HEK293 (cell line): Measurements from ENCODE around the gene TYW1B.
"Not testable (repeated sequence)": the region's sequence is repeated elsewhere in the genome, so short reads cannot be mapped to it uniquely, and the experiment has no call there.

ENCODE experiments used
- CTCF ChIA-PET: fragments of 350-600 bp; formaldehyde crosslinking; extraction: SDS; loops from one replicate; lab custom pipeline; 2021; ENCODE audit warnings: antibody characterized with exemption; lab: Yijun Ruan, JAX
- POLR2A ChIA-PET: fragments of 300-600 bp; formaldehyde crosslinking; extraction: SDS; loops from one replicate; lab custom pipeline; 2020; ENCODE audit warnings: antibody characterized with exemption, inconsistent platforms; lab: Yijun Ruan, JAX
- H3K27ac ChIP-seq: fragments of 200-500 bp; sonication (Bioruptor generic); 2 replicates; pipeline ENCODE4 v1.5.1; 2014; ENCODE audit warnings: low read depth, low read length, control low read depth, inconsistent platforms; ENCODE audit errors: extremely low read depth
- H3K36me3 ChIP-seq, 2 experiments: fragments of 200-500 bp in 1 of 2; sonication (Bioruptor generic) in 1 of 2; 1 replicate in 1 of 2; 2 replicates in 1 of 2; pipeline ENCODE4 v1.5.1; 2014 to 2017; ENCODE audit warnings: inconsistent platforms in 2 of 2, low read length in 2 of 2; ENCODE audit not compliant: control insufficient read depth in 2 of 2, insufficient read depth in 1 of 2
- H3K4me1 ChIP-seq: fragments of 200-500 bp; sonication (Bioruptor generic); 2 replicates; pipeline ENCODE4 v1.5.1; 2014; ENCODE audit warnings: mild to moderate bottlenecking, low read length, inconsistent platforms; ENCODE audit not compliant: control insufficient read depth, insufficient read depth
- H3K4me3 ChIP-seq: 2 replicates; pipeline ENCODE4 v1.5.1; 2011; ENCODE audit warnings: low read depth, mild to moderate bottlenecking, control low read depth, low read length, moderate library complexity
- H3K9me3 ChIP-seq: fragments of 200-500 bp; sonication (Bioruptor generic); 2 replicates; pipeline ENCODE4 v1.5.1; 2014; ENCODE audit warnings: low read depth, low read length, inconsistent platforms; ENCODE audit not compliant: control insufficient read depth, insufficient read depth
- PATZ1 ChIP-seq: fragments of 450-650 bp; formaldehyde crosslinking; IDR thresholded peaks from 2 replicates; pipeline ENCODE4 v1.5.1; 2016; ENCODE audit warnings: missing biosample characterization, missing genetic modification characterization
- REST ChIP-seq: fragments of 450-650 bp; formaldehyde crosslinking; IDR thresholded peaks from 2 replicates; pipeline ENCODE4 v1.5.1; 2016; ENCODE audit warnings: missing biosample characterization, missing genetic modification characterization
- ZBTB21 ChIP-seq: fragments of 450-650 bp; formaldehyde crosslinking; IDR thresholded peaks from 2 replicates; pipeline ENCODE4 v1.5.1; 2017; ENCODE audit warnings: missing biosample characterization, missing genetic modification characterization
- ZEB2 ChIP-seq: fragments of 450-650 bp; formaldehyde crosslinking; IDR thresholded peaks from 2 replicates; pipeline ENCODE4 v1.5.1; 2016; ENCODE audit warnings: missing biosample characterization, missing genetic modification characterization
- ZNF19 ChIP-seq: fragments of 450-650 bp; formaldehyde crosslinking; IDR thresholded peaks from 2 replicates; pipeline ENCODE4; 2016; ENCODE audit warnings: missing biosample characterization, missing genetic modification characterization, low read depth
- ZNF223 ChIP-seq: fragments of 450-650 bp; formaldehyde crosslinking; IDR thresholded peaks from 2 replicates; pipeline ENCODE4 v1.5.1; 2016; ENCODE audit warnings: missing biosample characterization, missing genetic modification characterization
- ZNF513 ChIP-seq: fragments of 450-650 bp; IDR thresholded peaks from 2 replicates; pipeline ENCODE4 v1.5.1; 2018; ENCODE audit warnings: missing biosample characterization, missing genetic modification characterization
- ZNF529 ChIP-seq: fragments of 450-650 bp; formaldehyde crosslinking; IDR thresholded peaks from 2 replicates; pipeline ENCODE4 v1.5.1; 2017; ENCODE audit warnings: missing genetic modification characterization, missing biosample characterization; ENCODE audit not compliant: insufficient replicate concordance
- ZNF555 ChIP-seq: fragments of 450-650 bp; formaldehyde crosslinking; conservative IDR thresholded peaks from 2 replicates; pipeline ENCODE4 v1.5.1; 2017; ENCODE audit warnings: missing biosample characterization, mild to moderate bottlenecking, missing genetic modification characterization, inconsistent platforms
- ZNF585B ChIP-seq: fragments of 450-650 bp; formaldehyde crosslinking; IDR thresholded peaks from 2 replicates; pipeline ENCODE4 v1.5.1; 2016; ENCODE audit warnings: missing biosample characterization, missing genetic modification characterization
- ZNF610 ChIP-seq: fragments of 450-650 bp; formaldehyde crosslinking; IDR thresholded peaks from 2 replicates; pipeline ENCODE4 v1.5.1; 2016; ENCODE audit warnings: missing biosample characterization, missing genetic modification characterization, borderline replicate concordance
- ZNF621 ChIP-seq: fragments of 450-650 bp; formaldehyde crosslinking; IDR thresholded peaks from 2 replicates; pipeline ENCODE4 v1.5.1; 2017; ENCODE audit warnings: missing biosample characterization, missing genetic modification characterization
- ZNF654 ChIP-seq: fragments of 450-650 bp; formaldehyde crosslinking; IDR thresholded peaks from 2 replicates; pipeline ENCODE4 v1.5.1; 2016; ENCODE audit warnings: low read depth, missing biosample characterization, missing genetic modification characterization
- ZSCAN23 ChIP-seq: fragments of 450-650 bp; formaldehyde crosslinking; IDR thresholded peaks from 2 replicates; pipeline ENCODE4 v1.5.1; 2016; ENCODE audit warnings: missing biosample characterization, missing genetic modification characterization
- TF ChIP-seq, protein P1 (sequence below): fragments of 450-650 bp; formaldehyde crosslinking; IDR thresholded peaks from 2 replicates; pipeline ENCODE4 v1.5.1; 2017; ENCODE audit warnings: missing biosample characterization, missing genetic modification characterization
- TF ChIP-seq, protein P2 (sequence below): fragments of 450-650 bp; formaldehyde crosslinking; IDR thresholded peaks from 2 replicates; pipeline ENCODE4 v1.5.1; 2016; ENCODE audit warnings: missing biosample characterization, missing genetic modification characterization

The TYW1B gene

GRCh38 chr7:72751978-72752377 is 76.0 kb downstream of the TYW1B start:
- POLR2A ChIA-PET = no interaction called here
- no peaks in the 10 kb centered on the region for H3K4me1 ChIP-seq
- TF ChIP-seq REST (tag by site-specific recombination) (no peak), ZNF555 (tag by site-specific recombination) (no peak), ZNF610 (tag by site-specific recombination) (no peak), ZNF654 (peak; percentile 12; the same call in 1 of the 2 replicates), ZSCAN23 (tag by site-specific recombination) (no peak)
- TF ChIP-seq, protein P1, sequence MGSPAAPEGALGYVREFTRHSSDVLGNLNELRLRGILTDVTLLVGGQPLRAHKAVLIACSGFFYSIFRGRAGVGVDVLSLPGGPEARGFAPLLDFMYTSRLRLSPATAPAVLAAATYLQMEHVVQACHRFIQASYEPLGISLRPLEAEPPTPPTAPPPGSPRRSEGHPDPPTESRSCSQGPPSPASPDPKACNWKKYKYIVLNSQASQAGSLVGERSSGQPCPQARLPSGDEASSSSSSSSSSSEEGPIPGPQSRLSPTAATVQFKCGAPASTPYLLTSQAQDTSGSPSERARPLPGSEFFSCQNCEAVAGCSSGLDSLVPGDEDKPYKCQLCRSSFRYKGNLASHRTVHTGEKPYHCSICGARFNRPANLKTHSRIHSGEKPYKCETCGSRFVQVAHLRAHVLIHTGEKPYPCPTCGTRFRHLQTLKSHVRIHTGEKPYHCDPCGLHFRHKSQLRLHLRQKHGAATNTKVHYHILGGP (tag by site-specific recombination) = no peak
- CTCF ChIA-PET = no interaction called here
- H3K27ac ChIP-seq = no peak overlapping the region
- H3K9me3 ChIP-seq = no peaks in the 10 kb centered on the region
- no peaks in the 10 kb centered on the region; a peak in 1 of 3 replicates for H3K36me3 ChIP-seq
- no peak overlapping the region for H3K4me3 ChIP-seq

- Histone ChIP-seq H3K9me3 (no peaks in the 10 kb centered on the region), H3K4me3 (no peak overlapping the region), H3K4me1 (no peaks in the 10 kb centered on the region), H3K27ac (no peak overlapping the region), H3K36me3 (no peaks in the 10 kb centered on the region; a peak in 1 of 3 replicates)
- ChIA-PET POLR2A (no interaction called here), CTCF (no interaction called here)
- TF ChIP-seq ZNF19 (no peak), ZNF585B (tag by site-specific recombination) (no peak), ZBTB21 (tag by site-specific recombination) (no peak), PATZ1 (no peak), ZNF223 (tag by site-specific recombination) (no peak), ZEB2 (tag by site-specific recombination) (no peak), ZNF529 (tag by site-specific recombination) (no peak), ZNF621 (no peak), ZNF513 (tag by site-specific recombination) (no peak)
- TF ChIP-seq, protein P2, sequence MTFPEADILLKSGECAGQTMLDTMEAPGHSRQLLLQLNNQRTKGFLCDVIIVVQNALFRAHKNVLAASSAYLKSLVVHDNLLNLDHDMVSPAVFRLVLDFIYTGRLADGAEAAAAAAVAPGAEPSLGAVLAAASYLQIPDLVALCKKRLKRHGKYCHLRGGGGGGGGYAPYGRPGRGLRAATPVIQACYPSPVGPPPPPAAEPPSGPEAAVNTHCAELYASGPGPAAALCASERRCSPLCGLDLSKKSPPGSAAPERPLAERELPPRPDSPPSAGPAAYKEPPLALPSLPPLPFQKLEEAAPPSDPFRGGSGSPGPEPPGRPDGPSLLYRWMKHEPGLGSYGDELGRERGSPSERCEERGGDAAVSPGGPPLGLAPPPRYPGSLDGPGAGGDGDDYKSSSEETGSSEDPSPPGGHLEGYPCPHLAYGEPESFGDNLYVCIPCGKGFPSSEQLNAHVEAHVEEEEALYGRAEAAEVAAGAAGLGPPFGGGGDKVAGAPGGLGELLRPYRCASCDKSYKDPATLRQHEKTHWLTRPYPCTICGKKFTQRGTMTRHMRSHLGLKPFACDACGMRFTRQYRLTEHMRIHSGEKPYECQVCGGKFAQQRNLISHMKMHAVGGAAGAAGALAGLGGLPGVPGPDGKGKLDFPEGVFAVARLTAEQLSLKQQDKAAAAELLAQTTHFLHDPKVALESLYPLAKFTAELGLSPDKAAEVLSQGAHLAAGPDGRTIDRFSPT (tag by site-specific recombination) = no peak
- TF ChIP-seq, all 188 proteins: peak for 0
Measured at GRCh38 chr7:72751378-72751777, 76.6 kb downstream of the TYW1B start.

DNA sequence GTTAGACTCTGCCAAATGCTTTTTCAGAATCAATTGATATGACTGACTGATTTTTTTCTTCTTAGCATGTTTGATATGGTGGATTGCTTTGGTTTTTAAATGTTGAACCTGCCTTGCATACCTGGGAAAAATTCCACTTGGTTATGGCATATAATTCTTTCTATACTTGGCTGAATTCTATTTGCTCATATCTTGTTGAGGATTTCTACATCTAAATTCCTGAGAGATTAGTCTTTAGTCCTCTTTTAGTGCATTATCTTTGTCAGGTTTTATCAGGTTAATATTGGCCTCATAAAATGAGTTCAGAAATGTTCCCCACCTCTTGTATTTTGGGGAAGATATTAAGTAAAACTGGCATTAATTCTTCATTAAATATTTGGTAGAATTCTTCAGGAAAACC is 79.4 kb downstream of the TYW1B start:
- H3K4me3 ChIP-seq, POLR2A ChIA-PET, CTCF ChIA-PET, H3K9me3 ChIP-seq, H3K4me1 ChIP-seq, H3K36me3 ChIP-seq, H3K27ac ChIP-seq: not testable (repeated sequence)

DNA sequence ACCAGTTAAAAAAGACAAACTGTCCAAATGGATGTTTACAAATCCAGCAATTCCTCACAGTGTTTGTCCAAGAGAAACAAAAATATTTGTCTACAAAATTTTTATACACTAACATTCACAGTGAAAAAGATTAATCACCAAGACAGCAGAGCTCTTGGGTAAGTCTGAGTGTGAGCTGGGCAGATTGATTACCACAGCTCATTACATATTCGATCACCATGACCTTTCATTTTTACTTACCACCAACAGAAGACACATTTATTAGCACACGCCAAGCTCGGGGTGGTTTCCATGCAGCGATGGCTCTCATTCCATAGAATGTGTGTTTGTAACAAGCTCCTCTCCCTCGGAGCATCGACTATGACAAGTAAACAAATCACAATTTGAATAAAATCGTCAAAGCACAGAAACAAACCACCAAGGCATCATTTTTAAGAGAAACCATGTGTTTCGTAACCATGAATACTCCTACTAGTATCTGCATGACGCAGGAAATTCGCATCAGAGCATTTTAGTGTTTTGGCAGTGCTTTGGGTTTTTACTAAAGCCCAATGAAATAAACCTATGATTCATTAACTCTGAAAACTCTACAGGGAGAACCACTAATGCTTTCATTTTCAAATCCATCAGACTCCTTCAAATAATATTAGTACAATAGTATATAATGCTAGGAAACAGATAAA is 83.6 kb downstream of the TYW1B start:
- CTCF ChIA-PET, H3K36me3 ChIP-seq, H3K4me1 ChIP-seq, H3K4me3 ChIP-seq, H3K9me3 ChIP-seq, H3K27ac ChIP-seq, POLR2A ChIA-PET: not testable (repeated sequence)
